ENCODE results near the gene CHST13. TPM values are rescaled to one million over a fixed set of nuclear protein-coding genes. Genes with fewer than 3 reads are reported as not detected.

CHST13 gene
- total and polyA plus RNA-seq, 2 donors (not counting 3 experiments of a cell fraction or from before 2014, with no cell fraction given): 0.04 TPM; not detected in 1

- TF ChIP-seq POLR2AphosphoS5 (IDR thresholded peaks at IDR 0.05; ENCODE audit: insufficient read depth, low read depth, low read length) (no peak), FOS (IDR thresholded peaks at IDR 0.05; ENCODE audit: borderline replicate concordance, insufficient read depth, low read length) (no peak), JUN (IDR thresholded peaks at IDR 0.05; ENCODE audit: borderline replicate concordance, insufficient read depth, insufficient read length, low read depth) (no peak), EZH2 (IDR thresholded peaks at IDR 0.05; ENCODE audit: borderline replicate concordance, low read depth, low read length, severe bottlenecking) (no peak), POLR2A (IDR thresholded peaks at IDR 0.05; ENCODE audit: low read depth, low read length) (no peak), CTCF (IDR thresholded peaks at IDR 0.05; ENCODE audit: extremely low read depth in 1 of 2, insufficient read depth in 1 of 2, low read depth in 1 of 2, low read length in 2 of 2) (no peak), MYC (IDR thresholded peaks at IDR 0.05; ENCODE audit: low read depth, low read length) (no peak), GATA2 (IDR thresholded peaks at IDR 0.05; ENCODE audit: insufficient read depth, insufficient read length, low read depth, low read length) (no peak), MAX (IDR thresholded peaks at IDR 0.05; ENCODE audit: insufficient read depth, insufficient read length) (no peak)
- Histone ChIP-seq H3K27me3 (ENCODE audit: control insufficient read depth in 2 of 2, insufficient read depth in 2 of 2, low read length in 2 of 2) (peaks cover 0 to 1% of the 10 kb centered on the region in 2 experiments), H3K9me1 (replicated peaks; ENCODE audit: control insufficient read depth, extremely low read depth, insufficient read depth, low read length) (no peaks in the 10 kb centered on the region), H3K4me3 (replicated peaks in 1 of 3; ENCODE audit: insufficient read depth in 1 of 3, low read depth in 1 of 3, low read length in 3 of 3) (no peak overlapping the region), H3K79me2 (ENCODE audit: control insufficient read depth, insufficient read depth, low read length) (no peaks in the 10 kb centered on the region), H3K4me2 (ENCODE audit: insufficient read depth, low read length) (no peak overlapping the region), H4K20me1 (replicated peaks; ENCODE audit: control insufficient read depth, extremely low read depth, insufficient read depth, low read length) (no peaks in the 10 kb centered on the region), H3K36me3 (ENCODE audit: control insufficient read depth in 2 of 2, extremely low read depth in 1 of 2, insufficient read depth in 2 of 2, low read length in 2 of 2) (no peaks in the 10 kb centered on the region), H3K9me3 (replicated peaks; ENCODE audit: control insufficient read depth, insufficient read depth, low read length) (no peaks in the 10 kb centered on the region), H3K4me1 (ENCODE audit: control insufficient read depth, extremely low read depth, insufficient read depth, low read length) (peaks cover 15% of the 10 kb centered on the region), H3K9ac (replicated peaks; ENCODE audit: extremely low read depth, insufficient read depth, low read length) (no peak overlapping the region), H3K27ac (ENCODE audit: insufficient read depth, low read depth, low read length) (no peak overlapping the region), H2AFZ (ENCODE audit: low read depth, low read length) (no peak overlapping the region)
- intact Hi-C loops (cut with micrococcal nuclease): no loop called here
- no peak for FAIRE-seq
- no TSS peak for BruUV-seq (replicated peaks)
- dilution Hi-C loops (cut with MboI; ENCODE audit: extremely low pct_ligation_motif_present, low sequenced_read_pairs): no loop called here
- ChIA-PET POLR2A (no interaction called here), CTCF (no interaction called here)
- DNase-seq (ENCODE audit: low read depth, low spot score): no peak
These were observed 38.0 kb upstream of the CHST13 start for GRCh38 chr3:126485956-126486355.

All from endothelial cell of umbilical vein (primary cell).